DND-41 (cell line): ENCODE measurements around the gene SDHB.

ENCODE experiments used
- ATAC-seq: fragments of 200-7000 bp; cut with Tn5 transposase; 3 replicates; pipeline ENCODE4 v1.9.1; 2021; ENCODE audit warnings: low read depth; ENCODE audit not compliant: insufficient read depth
- DNase-seq: peaks from one replicate; pipeline ENCODE4 v3.0.0-alpha.2; 2020
- H2AFZ ChIP-seq: 2 replicates; pipeline ENCODE4 v1.6.0; 2012; ENCODE audit warnings: low read depth, low read length
- H3K27ac ChIP-seq: 2 replicates; pipeline ENCODE4 v1.5.1; 2012; ENCODE audit warnings: low read length, inconsistent platforms
- H3K27me3 ChIP-seq: fragments of 200-600 bp; sonication (generic); 2 replicates; pipeline ENCODE4 v1.6.0; 2012; ENCODE audit warnings: low read length, mild to moderate bottlenecking, inconsistent platforms; ENCODE audit not compliant: insufficient read depth, poor library complexity
- H3K36me3 ChIP-seq: 2 replicates; pipeline ENCODE4 v1.5.1; 2012; ENCODE audit warnings: low read length, inconsistent platforms; ENCODE audit not compliant: insufficient read depth
- H3K4me1 ChIP-seq: 2 replicates; pipeline ENCODE4 v1.5.1; 2012; ENCODE audit warnings: mild to moderate bottlenecking, low read length; ENCODE audit not compliant: insufficient read depth
- H3K4me2 ChIP-seq: 2 replicates; pipeline ENCODE4 v1.6.0; 2012; ENCODE audit warnings: mild to moderate bottlenecking, moderate library complexity, low read length, inconsistent platforms; ENCODE audit not compliant: insufficient read depth
- H3K4me3 ChIP-seq, 2 experiments: fragments of 200-600 bp in 1 of 2; shearing (Covaris generic) in 1 of 2; 2 replicates each; pipeline ENCODE4 v1.5.1; 2012 to 2016; ENCODE audit warnings: inconsistent platforms in 2 of 2, low read length in 2 of 2, mild to moderate bottlenecking in 2 of 2, low read depth in 1 of 2, moderate library complexity in 1 of 2
- H3K79me2 ChIP-seq: 2 replicates; pipeline ENCODE4 v1.6.0; 2012; ENCODE audit warnings: low read length, inconsistent platforms; ENCODE audit not compliant: insufficient read depth
- H3K9ac ChIP-seq: 2 replicates; pipeline ENCODE4 v1.6.0; 2012; ENCODE audit warnings: low read depth, mild to moderate bottlenecking, inconsistent platforms, low read length, moderate library complexity
- H3K9me3 ChIP-seq: 2 replicates; pipeline ENCODE4 v1.5.1; 2012; ENCODE audit warnings: low read length, moderate library complexity, mild to moderate bottlenecking, inconsistent platforms; ENCODE audit not compliant: insufficient read depth, severe bottlenecking
- H4K20me1 ChIP-seq: 2 replicates; pipeline ENCODE4 v1.6.0; 2012; ENCODE audit warnings: low read length; ENCODE audit not compliant: insufficient read depth
- CTCF ChIP-seq: IDR thresholded peaks from 2 replicates; pipeline ENCODE4 v1.5.1; 2012; ENCODE audit warnings: borderline replicate concordance, low read length, moderate library complexity, mild to moderate bottlenecking; ENCODE audit not compliant: poor library complexity, severe bottlenecking; ENCODE audit errors: extremely low read depth
- EZH2 ChIP-seq: IDR thresholded peaks from 3 replicates; pipeline ENCODE4 v1.6.1; 2012; ENCODE audit warnings: borderline replicate concordance, low read depth, mild to moderate bottlenecking, moderate library complexity, low read length, inconsistent platforms; ENCODE audit not compliant: severe bottlenecking

Gene SDHB

GRCh38 chr1:16978567-16979474 is 75.0 kb downstream of the SDHB start:
- Histone ChIP-seq H3K4me3 (no peak overlapping the region), H3K9ac (no peak overlapping the region), H3K79me2 (no peaks in the 10 kb centered on the region), H3K4me1 (no peaks in the 10 kb centered on the region), H4K20me1 (no peaks in the 10 kb centered on the region; the same call in 1 of the 2 replicates), H2AFZ (no peak overlapping the region), H3K27me3 (no peaks in the 10 kb centered on the region), H3K27ac (no peak overlapping the region), H3K9me3 (no peaks in the 10 kb centered on the region), H3K36me3 (no peaks in the 10 kb centered on the region), H3K4me2 (no peak overlapping the region)
- no peak for ATAC-seq
- TF ChIP-seq EZH2 (no peak), CTCF (no peak)
- no peak for DNase-seq

- Histone ChIP-seq H3K9me3 (no peaks in the 10 kb centered on the region), H4K20me1 (no peaks in the 10 kb centered on the region; the same call in 1 of the 2 replicates), H3K4me1 (no peaks in the 10 kb centered on the region), H3K9ac (no peak overlapping the region), H2AFZ (no peak overlapping the region), H3K27ac (no peak overlapping the region), H3K79me2 (no peaks in the 10 kb centered on the region), H3K27me3 (no peaks in the 10 kb centered on the region), H3K36me3 (no peaks in the 10 kb centered on the region), H3K4me3 (no peak overlapping the region), H3K4me2 (no peak overlapping the region)
- DNase-seq (no peak), ATAC-seq (no peak)
- no peak for TF ChIP-seq EZH2
- no peak for TF ChIP-seq CTCF
Measured at GRCh38 chr1:16978139-16978538, 75.7 kb downstream of the SDHB start.

- no peak overlapping the region for H2AFZ ChIP-seq
- no peak for TF ChIP-seq CTCF
- no peak for TF ChIP-seq EZH2
- no peaks in the 10 kb centered on the region for H3K79me2 ChIP-seq
- no peaks in the 10 kb centered on the region; the same call in 1 of the 2 replicates for H4K20me1 ChIP-seq
- no peak overlapping the region for H3K4me3 ChIP-seq
- no peaks in the 10 kb centered on the region for H3K27me3 ChIP-seq
- no peak overlapping the region for H3K4me2 ChIP-seq
- no peak for ATAC-seq
- no peaks in the 10 kb centered on the region for H3K4me1 ChIP-seq
- no peaks in the 10 kb centered on the region for H3K36me3 ChIP-seq
- DNase-seq = no peak
- H3K9ac ChIP-seq = no peak overlapping the region
- no peaks in the 10 kb centered on the region for H3K9me3 ChIP-seq
- no peak overlapping the region for H3K27ac ChIP-seq
Measured at GRCh38 chr1:16977377-16977776, 76.5 kb downstream of the SDHB start.
